Bronchial epithelial cell (primary cell): ENCODE results near the gene PPM1F. TPM values are rescaled to one million over a fixed set of nuclear protein-coding genes. Genes with fewer than 3 reads are reported as not detected.
"Not testable (repeated sequence)": the region's sequence is repeated elsewhere in the genome, so short reads cannot be mapped to it uniquely, and the experiment has no call there.

Source experiments
- DNase-seq: peaks from one replicate; pipeline ENCODE4 v3.0.0-alpha.2; 2010; ENCODE audit warnings: low read depth
- FAIRE-seq: peaks from 2 replicates; lab custom pipeline; 2011; peaks lifted over from hg19 to GRCh38; lab: Jason Lieb, UNC
- H3K27me3 ChIP-seq: 2 replicates; pipeline ENCODE4 v1.5.1; 2011; ENCODE audit warnings: low read length; ENCODE audit not compliant: control insufficient read depth, insufficient read depth
- H3K36me3 ChIP-seq: 2 replicates; pipeline ENCODE4 v1.5.1; 2011; ENCODE audit warnings: low read length; ENCODE audit not compliant: control insufficient read depth, insufficient read depth
- H3K4me3 ChIP-seq: 2 replicates; pipeline ENCODE4 v1.5.1; 2011; ENCODE audit warnings: mild to moderate bottlenecking, low read depth, low read length, control low read depth
- CTCF ChIP-seq: IDR thresholded peaks from 2 replicates; pipeline ENCODE4 v1.5.1; 2011; ENCODE audit warnings: mild to moderate bottlenecking, moderate library complexity, low read length, control low read depth, inconsistent platforms; ENCODE audit not compliant: insufficient read depth, severe bottlenecking
- total RNA-seq: library from RNA; depleted of rRNA; stranded (reverse); fragments of >200 nt; gene quantifications from 2 replicates; pipeline ENCODE4 v1.2.1, GENCODE V29; 2014

Gene PPM1F
- total RNA-seq, 1 donor from 2014 or later = 16.1 TPM

GRCh38 chr22:21881841-21882753 lies 70.6 kb downstream of the PPM1F start:
- Histone ChIP-seq H3K27me3 (no peaks in the 10 kb centered on the region), H3K4me3 (no peak overlapping the region), H3K36me3 (no peaks in the 10 kb centered on the region)
- DNase-seq (no peak), FAIRE-seq (no peak)
- TF ChIP-seq CTCF = no peak

- DNase-seq = no peak
- Histone ChIP-seq H3K4me3 (no peak overlapping the region), H3K36me3 (no peaks in the 10 kb centered on the region), H3K27me3 (no peaks in the 10 kb centered on the region)
- TF ChIP-seq CTCF = no peak
- no peak for FAIRE-seq
Observed at GRCh38 chr22:21876486-21877176, 76.0 kb downstream of the PPM1F start.

GRCh38 chr22:21874953-21875352 lies 77.7 kb downstream of the PPM1F start:
- not testable (repeated sequence) for FAIRE-seq

GRCh38 chr22:21873619-21874018 lies 79.0 kb downstream of the PPM1F start:
- DNase-seq = no peak
- no peak overlapping the region for H3K4me3 ChIP-seq
- FAIRE-seq = no peak
- TF ChIP-seq CTCF = no peak
- no peaks in the 10 kb centered on the region for H3K36me3 ChIP-seq
- H3K27me3 ChIP-seq = no peaks in the 10 kb centered on the region

More at GRCh38 chr22:21874953-21875352, 77.7 kb downstream of the PPM1F start:
- DNase-seq, H3K27me3 ChIP-seq, H3K4me3 ChIP-seq, H3K36me3 ChIP-seq: not testable (repeated sequence)

GRCh38 chr22:21872741-21873140 lies 79.9 kb downstream of the PPM1F start:
- DNase-seq, H3K36me3 ChIP-seq, H3K27me3 ChIP-seq, H3K4me3 ChIP-seq, FAIRE-seq: not testable (repeated sequence)

Other genes starting within 250 kb of the PPM1F start
- gene YPEL1, start 217.1 kb downstream of the PPM1F start, total RNA-seq = 0.13 and 0.26 TPM in 2 replicates
- gene MAPK1, start 85.2 kb downstream of the PPM1F start, total RNA-seq = 28.8 and 44.0 TPM in 2 replicates
- 24.7 and 27.9 TPM in 2 replicates for gene TOP3B, start 29.9 kb upstream of the PPM1F start, total RNA-seq